ENCODE measurements around the gene SLC17A8.

Gene SLC17A8

DNA sequence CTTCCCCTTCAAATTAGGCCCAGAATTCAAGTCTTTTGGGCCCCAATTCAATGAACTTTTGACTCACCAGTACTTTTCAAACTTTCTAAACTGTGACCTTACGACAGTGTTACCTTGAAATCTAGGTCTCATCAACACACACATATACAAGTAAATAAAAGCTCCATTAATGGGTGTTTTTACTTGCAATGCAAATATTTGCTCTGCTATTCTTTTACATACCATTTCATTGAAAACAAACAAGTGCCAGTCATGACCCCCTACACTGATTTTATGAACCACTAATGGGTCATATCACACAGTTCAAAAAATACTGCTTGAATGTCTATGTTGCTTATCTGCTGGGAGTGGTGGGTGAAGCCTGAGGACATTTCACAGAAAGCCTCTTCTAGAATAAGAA is 107.7 kb downstream of the SLC17A8 start:
- no peak for DNase-seq (ENCODE audit: low read depth)
- TF ChIP-seq, protein P1, sequence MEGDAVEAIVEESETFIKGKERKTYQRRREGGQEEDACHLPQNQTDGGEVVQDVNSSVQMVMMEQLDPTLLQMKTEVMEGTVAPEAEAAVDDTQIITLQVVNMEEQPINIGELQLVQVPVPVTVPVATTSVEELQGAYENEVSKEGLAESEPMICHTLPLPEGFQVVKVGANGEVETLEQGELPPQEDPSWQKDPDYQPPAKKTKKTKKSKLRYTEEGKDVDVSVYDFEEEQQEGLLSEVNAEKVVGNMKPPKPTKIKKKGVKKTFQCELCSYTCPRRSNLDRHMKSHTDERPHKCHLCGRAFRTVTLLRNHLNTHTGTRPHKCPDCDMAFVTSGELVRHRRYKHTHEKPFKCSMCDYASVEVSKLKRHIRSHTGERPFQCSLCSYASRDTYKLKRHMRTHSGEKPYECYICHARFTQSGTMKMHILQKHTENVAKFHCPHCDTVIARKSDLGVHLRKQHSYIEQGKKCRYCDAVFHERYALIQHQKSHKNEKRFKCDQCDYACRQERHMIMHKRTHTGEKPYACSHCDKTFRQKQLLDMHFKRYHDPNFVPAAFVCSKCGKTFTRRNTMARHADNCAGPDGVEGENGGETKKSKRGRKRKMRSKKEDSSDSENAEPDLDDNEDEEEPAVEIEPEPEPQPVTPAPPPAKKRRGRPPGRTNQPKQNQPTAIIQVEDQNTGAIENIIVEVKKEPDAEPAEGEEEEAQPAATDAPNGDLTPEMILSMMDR (IDR thresholded peaks at IDR 0.05; ENCODE audit: low read depth, low read length, missing control alignments): no peak
- H3K4me3 ChIP-seq (ENCODE audit: low read depth, low read length): no peak overlapping the region

GRCh38 chr12:100468126-100468525 is 111.3 kb downstream of the SLC17A8 start:
- TF ChIP-seq, protein P1 (IDR thresholded peaks at IDR 0.05; ENCODE audit: low read depth, low read length, missing control alignments): no peak
- DNase-seq (ENCODE audit: low read depth): no peak
- H3K4me3 ChIP-seq (ENCODE audit: low read depth, low read length): no peak overlapping the region

All from GM12864 (cell line).